GM18505 (cell line): ENCODE results near the gene FBXO15.

ENCODE experiments used
- ATAC-seq: cut with Tn5 transposase; IDR thresholded peaks from one replicate; pipeline ENCODE4 v1.9.1; 2021; ENCODE audit not compliant: unreplicated experiment
- POLR2A ChIP-seq: IDR thresholded peaks from 4 replicates; pipeline ENCODE4 v1.6.1; 2011; ENCODE audit warnings: borderline replicate concordance; ENCODE audit not compliant: insufficient read depth, insufficient read length; ENCODE audit errors: extremely low read depth

The FBXO15 gene, protein sequence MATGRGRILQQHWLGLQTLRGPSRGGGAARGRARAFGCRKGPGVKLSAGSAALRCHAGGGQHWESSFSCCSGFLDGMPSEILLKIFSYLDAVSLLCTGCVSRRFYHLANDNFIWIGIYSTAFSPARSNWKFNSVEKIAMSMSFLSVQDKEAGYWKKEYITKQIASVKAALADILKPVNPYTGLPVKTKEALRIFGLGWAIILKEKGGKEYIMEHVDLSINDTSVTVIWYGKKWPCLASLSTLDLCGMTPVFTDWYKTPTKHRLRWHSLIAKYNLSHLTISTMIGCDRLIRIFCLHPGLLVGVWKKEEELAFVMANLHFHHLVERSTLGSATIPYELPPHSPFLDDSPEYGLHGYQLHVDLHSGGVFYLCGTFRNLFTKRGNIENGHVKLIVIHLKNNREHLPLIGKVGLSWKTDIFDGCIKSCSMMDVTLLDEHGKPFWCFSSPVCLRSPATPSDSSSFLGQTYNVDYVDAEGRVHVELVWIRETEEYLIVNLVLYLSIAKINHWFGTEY

DNA sequence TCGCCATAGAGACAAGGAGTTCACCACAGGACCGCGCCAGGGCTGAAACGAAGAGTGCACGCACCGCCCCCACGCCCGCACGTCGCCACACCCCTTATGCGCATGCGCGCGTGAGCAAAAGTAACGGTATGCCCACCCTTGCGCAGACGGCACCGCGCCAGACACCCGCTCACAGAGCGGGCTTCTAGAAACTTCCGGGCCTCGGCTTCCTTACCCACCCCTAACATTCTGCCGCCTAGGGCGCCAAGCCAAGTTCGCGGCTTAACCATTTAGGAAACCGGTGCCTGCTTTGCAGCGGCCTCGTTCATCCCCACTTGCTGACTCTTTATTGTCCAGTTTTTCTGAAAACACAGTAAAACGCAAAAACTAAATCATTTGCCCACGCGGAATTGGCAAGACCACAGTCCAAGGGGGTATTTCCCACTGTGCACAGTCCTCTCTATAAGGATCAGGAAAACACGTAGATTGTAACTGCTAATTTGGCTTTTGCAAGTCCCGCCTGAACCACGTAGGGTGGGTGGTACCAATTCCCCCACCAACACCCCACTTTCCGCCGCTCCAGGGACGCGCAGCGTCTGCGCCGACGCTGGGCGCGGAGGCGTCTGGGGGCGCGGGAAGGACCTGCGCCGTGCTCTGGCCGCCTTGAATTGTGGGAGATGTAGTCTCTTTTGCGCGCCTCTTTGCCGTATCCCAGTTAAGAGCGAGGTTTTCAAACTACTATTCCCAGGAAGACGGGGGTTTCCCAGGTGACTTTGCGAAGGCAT is at the start of gene FBXO15, which contains the start of gene TIMM21:
FBXO15 (minus strand) TSS at position 56 of the 764 bp plus-strand sequence; CDS start at position 7, 49 bp downstream.
TIMM21 (plus strand) TSS at position 745 of the 764 bp plus-strand sequence. CDS start 286 bp downstream, outside the sequence.
- peak; percentile 89 for ATAC-seq
- TF ChIP-seq POLR2A: peak; percentile 86

DNA sequence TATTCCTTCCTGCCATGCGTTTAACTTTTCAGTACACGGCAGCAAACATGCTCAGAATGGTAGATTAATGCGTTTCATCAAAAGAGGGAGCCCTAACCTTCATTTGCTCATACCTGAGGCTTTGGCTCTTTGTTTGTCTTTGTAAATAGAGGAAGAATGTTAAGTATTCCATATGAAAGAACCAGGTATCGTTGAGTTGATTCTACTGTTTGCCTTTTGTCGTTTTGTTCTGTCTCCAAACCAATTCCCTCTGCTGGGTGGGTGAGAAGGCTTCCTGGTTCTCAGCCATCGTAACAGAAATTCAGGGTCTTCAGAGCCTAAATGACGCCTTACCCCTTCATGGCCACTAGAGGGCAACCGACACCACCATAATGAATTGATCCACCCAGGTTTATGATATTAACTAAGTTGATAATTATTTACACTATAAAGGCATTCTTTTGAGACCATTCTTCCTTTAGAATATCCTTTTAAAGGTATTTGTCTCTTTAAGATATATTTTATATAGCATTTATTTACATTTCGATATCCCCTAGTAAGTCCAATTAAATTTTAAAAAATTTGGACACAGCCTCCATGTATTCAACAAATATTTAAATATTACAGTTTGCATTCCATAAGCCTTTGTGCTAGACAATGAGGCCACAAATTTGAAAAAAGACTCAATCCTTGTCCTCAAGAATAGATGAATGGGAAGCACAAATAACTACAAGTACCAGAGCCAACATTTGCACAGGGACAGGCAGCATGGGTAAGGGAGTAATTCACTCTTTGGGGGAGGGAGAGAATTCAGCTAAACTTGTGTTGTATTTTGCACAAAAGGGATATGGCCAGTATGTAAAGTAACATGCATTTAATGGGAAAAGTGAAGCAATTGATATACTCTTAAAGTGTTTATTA is 48.8 kb upstream of the FBXO15 start:
- peak; percentile 85 for ATAC-seq
- no peak for TF ChIP-seq POLR2A

GRCh38 chr18:74194691-74195090 is 47.1 kb upstream of the FBXO15 start:
- ATAC-seq: no peak
- TF ChIP-seq POLR2A: no peak

DNA sequence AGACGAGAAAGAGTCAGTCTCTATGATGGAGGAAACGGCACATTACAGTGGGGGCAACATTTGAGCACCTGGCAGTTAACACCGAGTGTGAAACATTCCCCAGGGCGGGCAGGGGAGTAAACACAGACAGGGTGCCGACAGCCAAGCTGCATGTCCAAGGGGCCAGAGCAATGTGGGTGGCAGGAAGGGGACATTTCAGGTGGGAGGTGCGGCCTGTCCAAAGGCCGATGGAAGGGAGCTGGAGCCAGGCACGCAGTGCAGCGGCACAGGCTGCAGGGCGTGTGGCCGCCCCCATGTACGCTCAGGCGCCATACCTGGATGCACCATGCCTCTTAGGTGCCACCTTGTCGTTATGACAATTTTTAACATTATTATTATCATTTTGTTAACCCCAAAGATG is 43.9 kb upstream of the FBXO15 start:
- no peak for ATAC-seq
- TF ChIP-seq POLR2A: no peak

GRCh38 chr18:74190086-74190485 is 42.5 kb upstream of the FBXO15 start:
- ATAC-seq: no peak
- no peak for TF ChIP-seq POLR2A

GRCh38 chr18:74186661-74187060 is 39.0 kb upstream of the FBXO15 start:
- no peak for ATAC-seq
- TF ChIP-seq POLR2A: no peak

GRCh38 chr18:74185860-74186259 is 38.2 kb upstream of the FBXO15 start:
- no peak for ATAC-seq
- no peak for TF ChIP-seq POLR2A

- TF ChIP-seq POLR2A: no peak
- no peak for ATAC-seq
Observed at GRCh38 chr18:74184875-74185274, 37.2 kb upstream of the FBXO15 start.

GRCh38 chr18:74183130-74183529 is 35.5 kb upstream of the FBXO15 start:
- TF ChIP-seq POLR2A: no peak
- no peak for ATAC-seq

DNA sequence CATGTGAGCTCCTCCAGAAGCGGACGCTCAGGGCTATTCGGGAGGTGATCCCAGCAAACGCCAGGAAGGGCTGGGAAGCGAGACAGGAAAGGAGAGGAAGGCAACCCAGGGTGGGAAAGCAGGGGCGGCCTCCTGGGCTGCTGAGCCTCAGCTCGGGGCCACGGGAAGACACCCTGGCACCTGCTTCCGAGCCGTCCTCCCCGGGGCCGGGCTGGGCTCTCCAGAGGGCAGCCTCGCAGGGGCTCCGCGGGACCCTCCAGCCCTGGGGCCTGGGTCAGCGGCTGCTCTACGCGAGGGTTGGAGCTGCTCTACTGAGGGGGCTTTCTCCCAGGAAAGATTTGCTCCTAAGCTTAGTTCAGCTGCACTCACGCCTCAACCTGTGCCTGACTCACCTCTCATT is 34.7 kb upstream of the FBXO15 start:
- TF ChIP-seq POLR2A: no peak
- no peak for ATAC-seq

GRCh38 chr18:74179623-74180199 is 32.1 kb upstream of the FBXO15 start:
- no peak for ATAC-seq
- no peak for TF ChIP-seq POLR2A

- no peak for TF ChIP-seq POLR2A
Observed at GRCh38 chr18:74178884-74179283, 31.2 kb upstream of the FBXO15 start.

More at GRCh38 chr18:74178884-74179283, 31.2 kb upstream of the FBXO15 start:
- ATAC-seq: no peak
